NCI-H128 (cell line): ENCODE data around the gene PHACTR1.

Experiments
- DNase-seq: peaks from one replicate; lab custom pipeline; 2025; ENCODE audit not compliant: unreplicated experiment; lab: John Stamatoyannopoulos, UW

The PHACTR1 gene

DNA sequence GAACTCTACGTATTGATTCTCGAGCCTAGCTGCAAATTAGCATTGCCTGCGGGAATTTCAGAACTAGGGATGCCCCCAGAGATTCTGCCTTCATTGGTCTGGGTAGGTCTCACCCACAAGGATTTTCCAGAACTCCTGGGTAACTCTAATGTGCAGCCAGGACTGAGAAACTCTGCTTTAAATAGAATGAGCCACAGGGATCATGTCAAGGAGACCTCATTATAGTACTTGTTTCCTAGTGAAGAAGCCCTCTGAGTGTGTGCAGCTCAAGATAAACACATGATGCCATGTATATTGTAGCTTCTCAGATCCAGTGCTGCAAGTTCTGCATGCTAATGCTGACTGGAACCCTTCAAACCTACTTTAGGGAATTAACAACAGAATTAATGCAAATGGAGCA lies 179.2 kb downstream of the PHACTR1 start:
- DNase-seq: no peak

DNA sequence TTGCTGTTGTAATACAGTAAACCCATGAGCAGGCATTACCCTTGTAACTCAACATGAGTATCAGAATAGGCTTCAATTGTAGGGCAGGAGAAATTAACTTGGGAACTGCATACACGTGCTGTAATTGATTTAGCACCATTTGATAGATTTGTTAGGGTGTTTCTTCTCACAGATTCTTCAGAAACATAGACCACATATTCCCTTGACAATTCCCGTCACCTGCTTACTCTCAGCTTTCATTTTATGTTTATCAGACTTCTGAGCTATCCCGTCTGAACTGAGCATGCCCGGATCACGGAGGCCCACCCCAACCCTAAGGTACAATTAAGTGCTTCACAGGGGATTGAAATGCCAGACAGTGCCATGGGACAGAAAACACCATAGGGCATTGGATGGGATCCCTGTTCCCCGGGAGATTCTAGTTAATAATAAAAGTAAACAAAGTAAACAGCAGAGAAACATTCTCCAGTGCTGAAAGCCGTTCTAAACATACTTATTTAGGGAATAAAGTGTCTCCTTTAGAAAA lies 179.7 kb downstream of the PHACTR1 start:
- DNase-seq: no peak

DNA sequence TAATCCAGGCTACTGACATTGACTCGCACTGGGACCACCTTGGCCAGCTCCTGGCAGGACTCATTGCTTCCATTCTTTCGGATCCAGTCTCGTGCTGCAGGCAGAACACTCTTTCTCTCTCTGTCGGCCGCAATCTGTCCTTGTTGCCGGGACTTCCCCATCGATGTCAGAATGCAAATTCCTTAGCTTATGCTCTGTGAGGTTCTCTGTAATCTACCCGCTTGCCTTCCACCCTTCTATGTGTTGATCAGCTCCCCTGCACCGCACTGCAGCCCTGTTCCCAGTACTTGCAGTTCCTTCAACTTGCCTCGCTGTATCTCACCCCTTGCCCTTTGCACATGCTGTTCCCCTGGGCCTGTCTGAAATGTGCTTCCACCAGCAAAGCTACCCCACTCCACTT lies 182.0 kb downstream of the PHACTR1 start:
- DNase-seq: no peak

DNA sequence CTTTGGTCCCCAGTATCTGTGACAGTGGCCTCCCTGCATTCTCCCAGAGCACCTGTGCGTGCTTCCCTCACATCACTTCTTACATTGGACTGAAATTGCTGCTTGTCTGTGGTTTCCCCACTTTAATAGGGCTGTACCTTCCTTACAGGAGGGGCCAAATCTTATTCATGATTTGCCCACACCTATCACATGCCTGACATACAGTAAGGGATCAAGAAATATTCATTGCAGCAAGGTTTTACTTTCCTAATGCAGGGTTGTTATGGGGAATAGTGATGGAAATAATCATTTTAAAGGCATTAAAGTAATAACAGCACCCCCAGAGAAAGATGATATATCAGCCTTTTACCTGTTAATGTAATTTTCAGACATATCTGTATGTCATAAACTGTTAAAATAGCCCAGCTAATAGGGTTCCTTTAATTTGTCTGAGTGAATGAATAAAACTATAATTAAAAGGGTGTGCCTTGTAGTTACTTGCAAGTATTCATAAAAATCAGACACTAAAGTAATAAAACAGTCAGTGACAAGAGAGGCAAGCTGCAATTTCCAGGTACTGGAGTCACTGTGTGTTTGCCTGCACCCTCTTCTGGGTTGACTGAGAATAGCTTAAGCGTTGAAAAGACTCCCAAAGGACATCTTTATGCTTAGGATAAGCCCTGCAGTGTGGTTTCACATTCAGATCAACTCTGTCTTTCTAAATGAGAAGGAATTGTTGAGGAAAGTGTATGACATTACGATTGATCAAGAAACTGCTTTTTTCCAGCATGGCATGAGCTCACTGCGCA lies 182.7 kb downstream of the PHACTR1 start:
- no peak for DNase-seq

DNA sequence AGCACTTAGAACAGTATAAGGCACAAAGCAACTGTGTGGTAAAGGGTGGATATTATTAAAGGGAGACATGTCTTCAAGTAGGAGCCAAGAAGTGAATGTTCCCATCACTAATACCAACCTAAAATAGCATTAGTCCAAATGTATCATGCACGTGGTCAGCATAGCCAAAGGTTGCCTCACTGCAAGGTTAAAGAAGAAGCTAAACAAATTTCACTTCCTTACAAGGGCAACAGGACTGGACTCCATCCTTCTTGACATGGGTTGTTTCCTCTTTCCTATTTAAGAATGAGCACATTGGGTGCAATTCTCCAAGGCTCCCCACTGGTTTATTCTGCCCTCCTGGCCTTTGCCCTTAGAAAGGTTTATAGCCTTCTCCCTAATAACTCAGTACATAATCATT lies 186.7 kb downstream of the PHACTR1 start:
- DNase-seq: no peak

DNA sequence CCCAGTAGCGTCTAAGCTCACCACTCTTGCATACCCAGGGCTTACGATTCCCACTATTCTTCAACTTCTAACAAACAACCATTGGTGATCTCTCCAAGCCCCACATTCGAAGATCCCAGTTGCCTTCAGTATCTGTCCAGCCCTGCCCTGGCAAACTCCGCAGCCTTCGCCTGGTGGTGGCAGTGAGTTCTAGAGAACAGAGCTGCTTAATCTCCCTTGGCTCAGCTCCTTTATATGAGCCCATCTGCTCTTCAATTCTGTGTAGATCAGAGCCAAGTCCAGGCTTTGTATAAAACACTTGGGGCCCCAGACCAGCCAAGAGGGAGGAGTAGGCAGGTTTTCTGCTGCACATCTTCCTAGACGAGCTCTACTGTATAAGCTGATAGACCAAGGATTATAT lies 193.3 kb downstream of the PHACTR1 start:
- DNase-seq: no peak

DNA sequence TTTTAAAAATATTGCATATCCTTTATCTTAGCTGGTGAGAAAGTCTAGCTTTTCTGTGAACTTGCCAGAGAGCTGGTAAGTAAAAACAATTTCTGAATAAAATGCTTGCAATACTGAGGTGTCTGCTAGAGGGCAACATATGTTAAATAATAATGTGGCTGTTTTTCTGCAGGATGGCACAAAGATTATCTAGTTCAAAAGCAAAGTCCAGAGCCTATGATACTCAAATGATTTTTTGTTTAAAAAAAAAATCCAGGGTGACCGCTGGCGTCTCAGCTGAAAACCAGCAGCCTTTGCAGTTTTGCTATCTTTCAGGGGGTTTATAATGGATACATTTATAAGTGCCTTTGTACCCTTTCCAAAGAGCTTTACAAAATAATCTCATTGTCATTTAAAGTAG lies 194.9 kb downstream of the PHACTR1 start:
- DNase-seq: peak; percentile 7

DNA sequence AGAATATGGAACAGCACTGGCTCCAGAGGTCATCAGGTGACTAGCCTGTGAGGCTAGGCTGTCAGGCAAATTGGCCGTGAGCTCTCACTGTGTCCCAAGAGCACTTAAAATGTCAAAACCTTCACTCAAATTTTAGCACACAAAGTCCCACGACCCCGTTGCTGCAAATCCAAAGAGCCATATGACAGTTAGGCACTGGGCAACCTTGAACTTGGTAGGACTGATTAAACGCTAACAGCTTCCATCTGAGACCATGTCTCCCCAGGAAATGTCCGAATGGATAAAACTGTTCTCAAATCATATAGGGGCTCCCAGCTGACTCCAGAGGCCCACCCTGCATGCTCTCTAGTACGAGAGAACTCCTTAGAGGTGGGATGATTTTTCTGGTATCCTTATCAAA lies 196.6 kb downstream of the PHACTR1 start:
- DNase-seq: no peak

DNA sequence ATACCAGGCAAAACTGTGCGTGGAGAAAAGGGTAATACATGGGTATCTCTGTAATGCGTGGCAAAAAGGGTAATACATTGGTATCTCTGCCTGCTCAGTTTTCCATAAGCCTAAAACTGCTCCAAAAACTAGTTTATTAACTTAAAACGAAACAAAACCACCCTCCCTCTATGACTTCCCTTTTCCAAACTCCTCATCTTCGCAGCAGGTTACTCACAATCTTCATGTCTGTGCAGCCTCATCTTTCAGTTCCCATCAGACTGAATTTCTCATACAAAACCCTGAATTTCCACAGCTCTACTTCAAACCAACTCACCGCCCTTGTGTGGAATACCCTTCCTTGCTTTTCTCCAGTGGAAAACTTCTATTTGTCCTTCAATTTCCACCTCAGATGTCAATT lies 199.4 kb downstream of the PHACTR1 start:
- DNase-seq: no peak

DNA sequence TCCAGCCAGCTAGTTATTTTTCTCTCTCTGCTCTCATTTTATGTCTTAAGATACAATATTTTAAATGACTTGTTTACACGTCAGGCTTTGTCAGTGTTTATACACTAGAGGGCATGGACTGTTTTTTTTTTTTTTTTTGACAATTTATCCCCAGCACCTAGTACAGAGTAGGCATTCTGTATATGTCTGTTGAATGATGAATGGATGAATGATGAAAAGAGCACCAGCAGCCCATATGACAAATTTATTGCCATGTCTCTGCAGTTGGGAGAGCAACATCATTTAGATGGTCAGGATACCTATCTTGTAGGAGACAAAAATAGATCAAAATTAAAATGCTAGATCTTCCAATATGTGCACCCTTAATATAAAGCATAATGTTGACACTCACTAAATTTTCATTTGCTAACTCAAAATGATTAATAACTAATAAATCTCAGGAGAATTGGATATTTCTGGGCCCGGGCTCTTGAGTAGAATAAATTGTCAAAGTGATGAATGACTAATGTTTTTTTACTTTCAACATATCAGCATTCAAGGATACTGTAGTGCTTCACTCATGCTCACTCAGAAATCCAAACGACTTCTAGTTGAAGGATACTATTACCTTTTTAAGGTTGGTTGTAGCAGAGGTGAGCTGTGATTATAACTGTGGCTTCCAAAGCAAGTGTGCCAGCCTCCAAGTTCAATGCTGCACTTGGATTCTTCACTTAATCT lies 200.0 kb downstream of the PHACTR1 start:
- DNase-seq: no peak

DNA sequence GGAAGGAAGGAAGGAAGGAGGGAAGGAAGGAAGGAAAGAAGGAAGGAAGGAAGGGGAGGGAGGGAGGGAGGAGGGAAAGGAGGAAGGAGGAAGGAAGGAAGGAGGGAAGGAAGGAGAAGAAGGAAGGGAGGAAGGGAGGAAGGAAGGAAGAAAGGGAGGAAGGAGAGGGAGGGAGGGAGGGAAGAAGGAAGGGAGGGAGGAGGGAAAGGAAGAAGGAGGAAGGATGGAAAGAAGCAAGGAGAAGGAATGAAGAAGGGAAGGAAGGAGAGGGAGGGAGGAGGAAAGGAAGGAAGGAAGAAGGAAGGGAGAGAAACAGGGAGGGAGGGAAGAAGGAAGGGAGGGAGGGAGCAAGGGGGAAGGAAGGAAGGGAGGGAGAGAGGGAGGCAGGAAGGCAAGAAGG lies 204.9 kb downstream of the PHACTR1 start:
- DNase-seq: no peak

DNA sequence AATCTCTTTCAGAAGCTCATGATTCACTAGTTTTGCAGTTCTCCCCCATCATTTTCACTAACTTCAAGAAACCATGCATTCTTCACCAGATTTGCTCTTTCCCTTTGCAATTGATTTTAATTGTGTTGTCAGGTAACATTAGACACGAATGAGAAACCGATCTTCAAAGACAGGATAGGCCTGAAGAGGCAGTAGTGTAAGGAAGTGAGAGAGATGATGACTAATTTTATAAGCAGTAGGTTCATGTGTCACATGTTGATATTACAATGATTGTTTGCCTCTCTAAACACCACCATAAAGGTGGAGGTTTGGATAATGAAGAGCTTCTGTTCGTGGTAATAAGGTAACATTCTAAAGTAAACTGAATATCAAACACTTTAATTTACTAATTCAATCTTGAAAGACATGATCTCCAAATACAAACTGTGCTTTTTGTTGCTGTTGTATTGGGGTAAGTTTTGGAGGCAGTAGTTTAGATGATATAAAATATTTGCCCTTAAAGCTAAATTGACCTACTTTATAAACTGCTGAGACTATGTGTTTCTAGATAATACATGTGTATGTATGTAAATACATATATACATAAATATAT lies 207.2 kb downstream of the PHACTR1 start:
- DNase-seq: no peak

DNA sequence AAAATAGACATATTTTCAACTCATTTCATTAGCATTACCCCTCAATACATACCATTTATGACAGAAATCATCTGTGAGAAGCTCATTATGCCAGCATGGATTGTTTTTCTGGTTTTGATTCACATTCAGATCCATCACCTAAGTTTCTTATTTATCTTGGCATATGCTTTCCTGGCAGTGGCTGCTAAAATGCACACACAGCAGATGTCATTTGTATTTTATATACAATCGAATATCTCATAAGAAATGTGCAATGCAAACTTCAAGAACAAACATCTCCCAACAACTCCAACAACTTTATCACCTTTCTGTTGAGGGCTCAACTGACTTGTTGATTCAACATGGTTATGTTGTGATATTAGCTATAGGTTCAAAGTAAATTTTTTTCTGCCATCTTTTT lies 208.3 kb downstream of the PHACTR1 start:
- DNase-seq: no peak

DNA sequence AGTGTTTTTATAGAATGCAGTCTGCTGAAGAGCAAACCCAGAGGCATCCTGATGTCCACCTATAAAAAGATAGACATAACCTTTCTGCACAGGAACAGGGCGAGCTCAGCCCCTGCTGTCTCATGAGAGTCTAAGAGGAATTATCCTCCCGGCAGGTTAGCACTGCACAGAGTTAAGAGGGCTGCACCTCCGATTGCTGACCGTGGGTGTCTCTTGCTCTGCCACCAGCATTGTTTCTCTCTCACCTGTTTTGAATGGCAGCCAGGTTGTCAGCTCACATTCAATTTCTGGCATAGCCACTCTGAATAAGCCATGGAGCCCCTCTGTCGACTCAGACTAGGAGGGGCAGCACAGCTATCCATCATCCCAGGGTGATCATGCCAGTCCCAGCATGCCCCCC lies 211.2 kb downstream of the PHACTR1 start:
- no peak for DNase-seq

DNA sequence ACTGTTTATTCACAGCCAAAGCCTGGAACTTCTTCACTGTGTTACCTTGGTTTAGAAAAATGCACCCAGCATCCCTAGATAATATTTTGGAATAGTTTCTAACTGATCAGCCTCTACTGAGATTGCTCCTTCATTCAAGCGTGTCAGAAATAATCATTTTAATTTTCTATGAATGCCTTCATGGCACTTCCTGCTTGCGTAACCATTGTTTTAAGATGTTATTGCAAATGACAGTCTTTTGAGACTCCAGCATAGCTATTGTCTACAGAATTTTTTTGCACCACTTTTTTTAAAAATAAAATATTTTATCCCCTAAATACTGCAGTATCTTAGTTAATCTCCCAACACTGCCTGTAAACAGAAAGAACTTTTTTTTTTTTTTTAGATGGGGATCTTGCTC lies 213.1 kb downstream of the PHACTR1 start:
- no peak for DNase-seq

DNA sequence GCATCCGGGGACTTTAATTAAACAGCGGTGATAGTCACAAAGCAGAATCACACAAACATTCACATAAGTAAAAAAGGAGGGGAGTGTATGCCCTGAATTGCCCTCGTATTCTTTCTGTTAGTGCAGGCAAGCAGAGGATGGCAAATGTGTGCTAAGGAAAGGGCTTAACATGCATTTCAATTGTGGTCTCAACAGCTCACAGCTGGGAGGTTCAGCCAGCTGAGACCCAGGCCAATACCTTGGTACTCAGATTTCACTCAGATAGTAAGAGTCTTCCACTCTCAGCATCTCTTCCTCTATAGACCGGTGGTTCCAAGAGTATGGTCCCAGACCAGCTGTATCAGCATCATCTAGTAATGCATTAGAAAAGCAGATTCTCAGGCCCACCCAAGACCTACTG lies 215.1 kb downstream of the PHACTR1 start:
- DNase-seq: no peak

DNA sequence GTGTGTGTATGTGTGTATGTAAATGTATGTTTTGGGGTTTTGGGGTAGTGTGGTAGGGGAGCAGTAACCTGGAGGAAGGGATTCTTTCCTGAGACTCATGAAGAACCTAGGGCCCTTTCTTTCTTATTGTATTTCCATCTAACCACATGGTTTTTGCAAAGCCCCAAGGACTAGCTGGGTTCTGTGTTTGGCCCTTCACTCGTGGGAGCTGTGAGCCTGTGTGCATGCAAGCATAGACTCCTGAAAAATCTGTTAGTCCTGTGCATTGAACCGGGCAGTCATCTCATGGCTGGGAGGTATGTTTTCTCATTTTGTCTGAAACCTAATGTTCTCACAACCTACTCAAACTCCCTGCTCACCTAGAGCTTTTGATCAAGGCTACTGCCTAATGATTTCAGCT lies 219.1 kb downstream of the PHACTR1 start:
- no peak for DNase-seq

DNA sequence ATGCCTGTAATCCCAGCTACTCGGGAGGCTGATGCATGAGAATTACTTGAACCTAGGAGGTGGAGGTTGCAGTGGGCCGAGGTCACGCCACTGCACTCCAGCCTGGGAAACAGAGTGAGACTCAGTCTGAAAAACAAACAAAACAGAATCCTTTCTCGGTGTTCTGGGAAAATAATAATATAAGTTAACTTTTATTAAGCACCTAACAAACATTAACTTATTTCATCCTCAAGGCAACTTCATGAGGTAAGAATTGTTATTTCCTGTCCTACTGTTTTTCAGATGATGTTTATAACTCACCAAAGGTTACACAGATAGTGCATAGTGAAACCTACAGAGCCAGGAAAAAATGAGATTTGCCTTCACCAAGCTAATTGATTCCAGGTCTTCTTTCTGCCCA lies 221.4 kb downstream of the PHACTR1 start:
- no peak for DNase-seq

DNA sequence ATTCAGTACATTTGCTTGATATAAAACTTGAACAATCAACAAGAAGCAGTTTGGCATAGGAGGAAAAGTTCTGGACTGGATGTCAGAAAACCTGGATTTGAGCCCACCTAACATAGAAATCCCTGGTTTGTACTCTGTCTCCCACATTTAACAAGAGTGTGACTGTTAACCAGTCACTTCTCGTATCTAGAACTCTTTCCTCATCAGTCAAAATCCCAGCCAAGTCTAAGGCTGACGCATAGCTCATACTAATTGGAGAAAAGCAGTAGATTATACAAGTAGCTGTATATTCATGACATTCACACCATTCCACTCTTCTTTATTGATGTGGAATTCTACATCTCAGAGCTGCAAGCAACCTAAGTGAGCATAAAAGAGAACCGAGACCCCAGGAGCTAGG lies 222.7 kb downstream of the PHACTR1 start:
- no peak for DNase-seq

DNA sequence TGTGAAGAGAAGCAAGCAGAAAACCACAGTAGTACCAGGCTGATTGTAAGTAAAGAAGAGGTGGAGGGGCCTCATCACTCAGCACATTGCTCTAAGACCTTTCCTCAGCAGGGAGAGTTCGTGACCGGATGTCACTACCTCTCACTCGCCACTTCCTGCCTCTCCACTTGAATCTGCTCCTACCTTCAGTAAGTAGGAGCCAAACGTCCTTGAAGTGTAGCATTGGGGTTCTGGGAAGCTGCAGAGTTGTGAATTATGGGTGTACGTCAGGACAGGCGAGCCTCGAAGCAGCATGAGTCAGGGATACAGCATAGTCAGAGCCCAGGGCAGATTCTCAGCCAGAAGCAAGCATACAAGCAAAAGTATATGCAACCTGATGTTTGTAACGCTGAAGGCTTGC lies 224.9 kb downstream of the PHACTR1 start:
- no peak for DNase-seq

DNA sequence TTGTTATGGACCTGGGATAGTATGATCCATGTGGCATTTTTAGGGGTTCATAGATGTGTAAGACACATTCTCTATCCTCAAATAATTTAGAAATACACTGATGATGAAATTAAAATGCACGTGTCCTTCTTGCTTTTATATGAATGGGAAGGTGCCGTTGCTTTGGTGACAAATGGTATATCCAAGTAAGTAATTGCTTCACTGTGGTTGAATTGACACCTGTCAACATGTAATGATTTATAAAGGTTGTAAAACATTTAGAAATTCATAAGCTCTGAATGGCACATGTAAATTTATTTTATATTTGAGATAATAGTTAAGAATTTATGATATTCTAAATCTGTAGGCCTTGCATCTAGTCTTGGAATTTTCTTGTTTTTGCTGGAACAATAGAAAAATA lies 227.0 kb downstream of the PHACTR1 start:
- no peak for DNase-seq

DNA sequence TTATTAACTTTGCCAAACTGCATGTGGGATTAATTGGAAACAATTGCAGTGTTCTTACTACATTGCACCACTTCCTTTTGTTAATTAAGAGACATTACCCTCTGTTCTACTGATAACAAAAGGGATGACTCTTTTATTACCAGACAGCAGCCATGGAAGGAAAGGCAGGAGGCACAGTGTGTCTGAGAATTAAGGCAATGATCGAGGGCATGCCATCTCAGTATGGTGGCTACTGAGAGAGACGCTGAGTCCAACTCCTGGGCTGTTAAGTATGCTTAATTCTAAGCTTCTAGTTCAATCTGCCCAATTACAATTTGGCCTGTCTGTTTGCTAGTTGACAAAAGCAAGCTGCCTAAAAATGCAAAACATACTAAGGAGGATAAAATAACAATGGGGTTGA lies 227.4 kb downstream of the PHACTR1 start:
- no peak for DNase-seq
